ENCODE data around the gene RACK1. TPM values are rescaled to one million over a fixed set of nuclear protein-coding genes. Genes with fewer than 3 reads are reported as not detected.

Gene RACK1
- total RNA-seq, 1 experiment from 2014 or later = 6,126 TPM

Other genes starting within 250 kb of the RACK1 start
- 0.31 and 1.1 TPM in 2 replicates for gene BTNL9, start 203.6 kb downstream of the RACK1 start, total RNA-seq (2014; rRNA removed; shearing (Covaris generic))
- not detected in 2 replicates for gene OR2V1, start 112.7 kb downstream of the RACK1 start, total RNA-seq (2014; rRNA removed; shearing (Covaris generic))
- not detected in 2 replicates for gene OR2V2, start 96.3 kb downstream of the RACK1 start, total RNA-seq (2014; rRNA removed; shearing (Covaris generic))
- 0.07 and 0.92 TPM in 2 replicates for gene TRIM7, start 38.7 kb downstream of the RACK1 start, total RNA-seq (2014; rRNA removed; shearing (Covaris generic))
- gene TRIM41, start 20.6 kb downstream of the RACK1 start, total RNA-seq (2014; rRNA removed; shearing (Covaris generic)) = 13.6 and 19.8 TPM in 2 replicates
- gene TRIM52, start 17.2 kb upstream of the RACK1 start, total RNA-seq (2014; rRNA removed; shearing (Covaris generic)) = 1.9 and 2.4 TPM in 2 replicates
- gene OR4F3, start 123.4 kb upstream of the RACK1 start, total RNA-seq (2014; rRNA removed; shearing (Covaris generic)) = not detected in 2 replicates

Data from H7 (cell line).